HG03175 (cell line): Measurements from ENCODE around the gene SDK2.

Experiments used
- ATAC-seq: cut with Tn5 transposase; IDR thresholded peaks from one replicate; pipeline ENCODE4 v1.9.1; 2021; ENCODE audit warnings: mild to moderate bottlenecking, moderate library complexity; ENCODE audit not compliant: unreplicated experiment

The SDK2 gene

GRCh38 chr17:73544333-73544732 lies 99.9 kb downstream of the SDK2 start:
- ATAC-seq = no peak

GRCh38 chr17:73542323-73542722 lies 101.9 kb downstream of the SDK2 start:
- no peak for ATAC-seq

- no peak for ATAC-seq
Measured at GRCh38 chr17:73541561-73541981, 102.7 kb downstream of the SDK2 start.

GRCh38 chr17:73541111-73541510 lies 103.1 kb downstream of the SDK2 start:
- ATAC-seq = no peak

- ATAC-seq = no peak
Measured at GRCh38 chr17:73539166-73539565, 105.1 kb downstream of the SDK2 start.

DNA sequence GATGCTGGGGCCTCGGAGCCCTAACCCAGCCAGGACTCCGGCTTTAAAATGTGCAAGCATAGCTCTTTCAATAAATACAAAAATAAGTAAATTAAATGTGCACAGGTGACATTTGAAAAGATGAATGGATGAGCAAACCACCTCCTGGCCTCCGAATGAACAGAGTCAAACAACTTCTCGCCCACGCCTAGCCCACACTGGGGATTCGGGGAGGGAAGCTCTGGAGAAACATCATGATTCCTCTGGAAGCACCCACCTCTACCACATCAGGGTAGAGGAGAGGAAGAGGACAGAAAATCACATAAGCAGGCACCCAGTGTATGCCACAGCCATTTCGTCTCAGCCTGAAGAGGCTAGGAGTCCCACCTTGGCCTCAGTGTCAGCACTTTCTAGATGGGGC lies 105.8 kb downstream of the SDK2 start:
- ATAC-seq = no peak

DNA sequence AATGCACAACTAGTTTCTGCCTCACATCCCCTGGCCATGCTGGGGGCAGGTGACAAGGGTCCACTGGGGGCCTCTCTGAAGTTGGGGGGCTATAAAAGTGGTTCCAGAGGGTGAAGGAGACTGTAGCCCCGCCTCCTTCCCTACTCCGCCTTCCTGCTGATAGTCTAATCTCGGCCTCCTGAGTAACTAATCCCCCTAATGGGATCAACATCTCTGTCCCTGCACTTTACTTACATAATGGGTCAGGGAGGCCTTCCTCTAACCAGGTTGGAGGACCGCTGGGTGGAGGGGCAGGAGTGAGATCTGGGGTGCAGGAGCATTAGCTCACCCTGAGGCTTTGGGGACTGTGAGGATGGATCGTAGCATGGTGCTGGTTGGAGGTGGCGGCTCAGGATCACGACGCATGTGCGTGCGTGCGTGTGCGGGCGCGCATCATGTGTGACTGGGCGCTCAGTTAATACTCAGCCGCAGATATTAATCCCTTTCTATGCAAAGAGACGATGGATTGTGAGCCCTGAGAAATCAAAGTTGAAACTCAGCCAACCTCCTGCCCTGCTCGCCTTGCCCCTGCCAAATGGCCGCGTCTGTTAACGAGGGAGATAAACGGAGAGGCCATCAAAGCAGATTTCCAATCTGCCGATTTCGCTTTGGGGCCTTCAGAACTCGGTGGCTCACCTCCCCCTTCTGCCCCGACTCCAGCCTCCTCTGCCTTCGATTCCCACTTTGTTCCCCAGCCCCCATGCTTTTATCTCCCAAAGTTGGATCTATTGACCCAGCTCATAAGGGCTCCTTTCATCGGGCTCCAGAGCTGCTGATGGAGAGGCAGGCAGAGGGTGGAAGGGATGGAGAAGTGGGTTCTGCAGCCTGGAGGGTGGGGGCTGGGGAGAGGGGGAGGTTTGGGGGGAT lies 107.3 kb downstream of the SDK2 start:
- no peak for ATAC-seq

- no peak for ATAC-seq
Measured at GRCh38 chr17:73535746-73536145, 108.5 kb downstream of the SDK2 start.

GRCh38 chr17:73534209-73534909 lies 109.9 kb downstream of the SDK2 start:
- ATAC-seq = no peak

- no peak for ATAC-seq
Measured at GRCh38 chr17:73533781-73534180, 110.5 kb downstream of the SDK2 start.

GRCh38 chr17:73533127-73533526 lies 111.1 kb downstream of the SDK2 start:
- no peak for ATAC-seq

DNA sequence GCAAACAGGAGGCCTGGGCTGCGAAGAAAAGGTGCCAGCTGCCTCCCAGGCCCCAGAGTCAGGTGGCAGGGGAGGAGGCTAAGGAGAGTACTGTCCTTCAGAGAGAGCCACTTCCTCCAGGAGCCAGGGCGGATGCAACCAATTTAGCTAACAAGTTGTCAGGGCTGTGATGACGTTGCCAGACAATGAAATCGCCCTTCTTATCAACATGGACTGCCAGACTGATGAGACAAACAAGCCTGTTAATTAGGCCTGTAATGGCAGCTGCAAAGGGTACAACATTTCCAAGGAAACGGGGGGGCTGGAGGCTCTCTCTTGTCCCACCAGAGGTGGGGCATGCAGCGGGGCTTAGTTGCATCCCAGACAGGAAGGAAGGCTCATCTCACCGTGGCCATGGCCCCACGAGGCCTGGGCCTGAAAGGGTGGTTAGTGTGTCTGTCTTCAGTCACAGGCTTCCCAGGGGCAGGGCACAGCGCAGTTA lies 111.8 kb downstream of the SDK2 start:
- no peak for ATAC-seq

DNA sequence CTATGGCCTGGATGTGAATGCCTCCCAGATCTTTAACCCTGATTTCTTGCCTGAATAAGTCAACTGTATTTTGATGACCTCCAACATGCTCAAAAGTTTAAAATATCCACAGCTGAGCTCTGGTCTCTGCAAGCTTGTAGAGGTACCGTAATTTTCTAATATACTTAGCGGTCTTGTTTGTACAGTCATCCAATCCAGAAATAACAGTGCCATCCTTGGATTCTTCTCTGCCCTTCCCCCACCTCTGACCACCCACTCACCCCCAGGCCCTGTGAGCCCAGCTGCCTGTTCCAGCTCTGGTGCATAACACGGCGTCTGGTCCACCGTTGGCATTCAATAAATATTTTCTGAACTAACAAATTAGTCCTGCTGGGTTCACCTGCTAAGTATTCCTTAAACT lies 113.1 kb downstream of the SDK2 start:
- no peak for ATAC-seq

GRCh38 chr17:73528679-73529078 lies 115.6 kb downstream of the SDK2 start:
- no peak for ATAC-seq

DNA sequence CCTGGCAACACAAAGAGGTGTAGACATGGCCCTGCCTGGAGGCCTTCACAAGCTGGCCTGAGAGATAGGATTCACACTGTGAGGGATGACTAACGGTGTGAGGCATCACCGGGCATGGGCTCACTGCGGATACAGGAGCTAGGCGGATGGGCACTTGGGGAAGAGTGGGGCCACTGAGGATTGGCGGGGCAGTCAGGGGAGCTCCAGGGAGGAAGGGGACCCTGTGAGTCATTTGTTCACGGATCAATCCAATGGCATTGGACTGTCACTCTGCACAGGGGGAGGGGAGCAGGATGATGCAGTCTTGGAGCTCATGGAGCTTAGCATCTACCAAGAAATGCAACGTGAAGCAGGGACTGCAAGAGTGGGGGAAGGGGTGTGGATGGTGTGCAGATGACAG lies 117.3 kb downstream of the SDK2 start:
- ATAC-seq = no peak

GRCh38 chr17:73524941-73525679 lies 119.1 kb downstream of the SDK2 start:
- no peak for ATAC-seq

DNA sequence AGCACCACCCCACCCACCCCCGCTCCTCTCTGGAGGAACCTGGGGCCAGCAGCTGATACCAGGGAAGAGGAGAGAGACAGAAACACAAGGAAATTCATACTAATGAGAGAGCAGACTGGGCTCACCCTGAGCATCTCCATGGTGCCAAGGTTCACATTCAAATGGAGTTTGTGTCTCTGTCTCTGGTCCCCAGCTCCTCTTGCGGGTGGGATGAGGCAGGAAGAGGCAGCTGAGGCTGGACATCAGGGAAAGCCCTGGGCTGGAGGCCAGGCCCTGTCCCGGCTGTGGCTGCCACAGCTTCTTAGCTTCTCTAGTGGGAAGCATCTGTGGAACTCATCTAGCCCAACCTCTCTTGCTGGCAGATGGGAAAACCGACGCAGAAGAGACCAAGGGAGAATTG lies 121.5 kb downstream of the SDK2 start:
- ATAC-seq = no peak

- no peak for ATAC-seq
Measured at GRCh38 chr17:73522107-73522506, 122.1 kb downstream of the SDK2 start.

- ATAC-seq = no peak
Measured at GRCh38 chr17:73521376-73521775, 122.9 kb downstream of the SDK2 start.

GRCh38 chr17:73520369-73520761 lies 123.9 kb downstream of the SDK2 start:
- ATAC-seq = no peak

DNA sequence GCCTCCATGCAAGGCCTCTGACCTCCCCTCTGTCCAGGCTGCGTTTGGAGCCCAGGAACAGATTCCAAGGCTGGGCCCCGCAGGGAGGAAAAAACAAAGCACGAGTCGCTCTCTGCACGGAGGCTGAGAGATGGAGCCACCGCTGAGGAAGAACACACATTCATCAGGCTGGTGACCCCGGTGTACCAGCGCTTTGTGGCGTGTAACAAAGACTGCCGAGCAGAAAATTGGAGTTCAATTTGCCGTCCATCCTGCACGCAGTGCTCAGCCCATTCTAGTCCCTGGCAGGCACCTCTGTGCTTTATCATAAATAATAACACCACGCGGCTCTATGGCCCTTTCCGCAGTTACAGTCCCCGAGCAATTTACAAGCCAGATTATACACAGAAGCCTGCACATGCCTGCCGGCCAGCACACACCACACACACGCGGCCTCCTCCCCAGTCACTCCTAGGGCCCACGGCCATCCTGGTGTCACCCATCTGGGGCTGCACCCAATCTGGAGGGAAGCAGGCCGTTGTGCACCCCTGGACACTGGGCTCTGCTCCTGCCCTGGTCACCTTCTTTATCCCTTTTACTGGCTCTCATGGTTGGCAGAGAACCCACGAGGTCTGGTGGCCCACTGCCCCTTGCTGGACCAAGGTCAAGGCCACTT lies 124.4 kb downstream of the SDK2 start:
- no peak for ATAC-seq
